ENCODE measurements around the gene DBX2.

DNA sequence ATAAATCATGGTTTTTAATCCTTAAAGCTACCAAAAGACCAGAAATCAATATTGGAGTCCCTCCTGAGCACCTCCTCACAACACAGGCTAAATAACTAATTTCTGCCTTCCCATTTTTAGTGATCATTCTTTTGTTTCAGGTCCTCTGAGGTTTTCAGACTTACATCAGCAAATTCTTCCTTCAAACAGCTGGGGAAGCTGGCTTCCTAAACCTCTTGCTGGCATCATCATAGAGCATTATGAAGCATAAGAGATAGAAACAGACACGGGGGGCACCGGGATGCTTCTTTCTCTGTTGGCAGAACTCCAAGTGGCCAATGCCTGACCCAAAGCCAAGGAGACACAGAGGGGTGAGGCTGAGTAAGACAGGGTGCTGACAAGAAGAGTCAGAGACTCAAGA lies 47.9 kb upstream of the DBX2 start:
- TF ChIP-seq, protein P1, sequence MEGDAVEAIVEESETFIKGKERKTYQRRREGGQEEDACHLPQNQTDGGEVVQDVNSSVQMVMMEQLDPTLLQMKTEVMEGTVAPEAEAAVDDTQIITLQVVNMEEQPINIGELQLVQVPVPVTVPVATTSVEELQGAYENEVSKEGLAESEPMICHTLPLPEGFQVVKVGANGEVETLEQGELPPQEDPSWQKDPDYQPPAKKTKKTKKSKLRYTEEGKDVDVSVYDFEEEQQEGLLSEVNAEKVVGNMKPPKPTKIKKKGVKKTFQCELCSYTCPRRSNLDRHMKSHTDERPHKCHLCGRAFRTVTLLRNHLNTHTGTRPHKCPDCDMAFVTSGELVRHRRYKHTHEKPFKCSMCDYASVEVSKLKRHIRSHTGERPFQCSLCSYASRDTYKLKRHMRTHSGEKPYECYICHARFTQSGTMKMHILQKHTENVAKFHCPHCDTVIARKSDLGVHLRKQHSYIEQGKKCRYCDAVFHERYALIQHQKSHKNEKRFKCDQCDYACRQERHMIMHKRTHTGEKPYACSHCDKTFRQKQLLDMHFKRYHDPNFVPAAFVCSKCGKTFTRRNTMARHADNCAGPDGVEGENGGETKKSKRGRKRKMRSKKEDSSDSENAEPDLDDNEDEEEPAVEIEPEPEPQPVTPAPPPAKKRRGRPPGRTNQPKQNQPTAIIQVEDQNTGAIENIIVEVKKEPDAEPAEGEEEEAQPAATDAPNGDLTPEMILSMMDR (conservative IDR thresholded peaks at IDR 0.05; ENCODE audit: low read length): no peak
- no peak for TF ChIP-seq EZH2phosphoT487 (IDR thresholded peaks at IDR 0.05; ENCODE audit: borderline replicate concordance, low read depth, low read length)

Measured in OCI-LY7 (cell line).